BE2C (cell line): ENCODE data around the gene CWF19L1.
A peak's percentile ranks its signal among the peaks of the same experiment; 100 is the strongest.
"Not testable (repeated sequence)": the region's sequence is repeated elsewhere in the genome, so short reads cannot be mapped to it uniquely, and the experiment has no call there.

ENCODE experiments used
- DNase-seq: peaks from one replicate; pipeline ENCODE4 v3.0.0-alpha.2; 2020
- H3K27me3 ChIP-seq: fragments of 250-450 bp; sonication (Bioruptor Pico); 2 replicates; pipeline ENCODE4 v1.5.1; 2020; ENCODE audit warnings: mild to moderate bottlenecking
- H3K36me3 ChIP-seq: fragments of 250-450 bp; sonication (Bioruptor Pico); 2 replicates; pipeline ENCODE4 v1.5.1; 2020; ENCODE audit warnings: mild to moderate bottlenecking
- H3K4me1 ChIP-seq: fragments of 250-450 bp; sonication (Bioruptor Pico); 2 replicates; pipeline ENCODE4 v1.5.1; 2020
- H3K4me3 ChIP-seq: 2 replicates; pipeline ENCODE4 v1.5.1; 2011; ENCODE audit warnings: low read depth, low read length
- H3K9me3 ChIP-seq: fragments of 250-450 bp; sonication (Bioruptor Pico); 2 replicates; pipeline ENCODE4 v1.5.1; 2020
- TF ChIP-seq, protein P1 (sequence below): IDR thresholded peaks from 2 replicates; pipeline ENCODE4 v1.5.1; 2012; ENCODE audit warnings: mild to moderate bottlenecking, low read depth, low read length

CWF19L1 gene

DNA sequence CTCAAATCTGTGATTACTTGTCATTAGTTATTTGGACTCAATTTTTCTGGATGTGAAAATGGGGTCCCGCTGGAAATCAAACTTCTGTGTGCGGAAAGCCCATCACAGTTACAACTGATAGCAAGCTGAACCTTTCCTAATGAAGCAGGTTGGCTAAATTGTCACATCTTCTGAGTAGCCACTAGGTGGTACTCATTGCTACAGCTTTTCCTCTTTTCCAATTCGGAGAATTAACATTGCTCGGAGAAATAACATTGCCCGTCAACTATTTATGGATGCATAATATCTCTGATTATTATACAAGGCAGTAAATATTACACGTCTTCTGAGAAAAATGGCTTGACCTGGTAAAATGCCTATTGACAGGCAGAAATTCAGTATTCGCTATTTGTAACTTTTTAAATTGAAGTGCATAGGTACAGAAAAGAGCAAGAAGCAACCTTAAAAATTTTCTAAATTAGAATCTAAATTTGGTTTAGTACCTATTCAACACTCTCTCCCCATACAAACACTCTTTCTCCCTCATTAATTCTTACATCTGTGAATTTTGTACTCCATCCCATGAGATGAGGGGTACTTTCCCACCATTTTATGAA, 36.4 kb upstream of the CWF19L1 start:
- TF ChIP-seq, protein P1, sequence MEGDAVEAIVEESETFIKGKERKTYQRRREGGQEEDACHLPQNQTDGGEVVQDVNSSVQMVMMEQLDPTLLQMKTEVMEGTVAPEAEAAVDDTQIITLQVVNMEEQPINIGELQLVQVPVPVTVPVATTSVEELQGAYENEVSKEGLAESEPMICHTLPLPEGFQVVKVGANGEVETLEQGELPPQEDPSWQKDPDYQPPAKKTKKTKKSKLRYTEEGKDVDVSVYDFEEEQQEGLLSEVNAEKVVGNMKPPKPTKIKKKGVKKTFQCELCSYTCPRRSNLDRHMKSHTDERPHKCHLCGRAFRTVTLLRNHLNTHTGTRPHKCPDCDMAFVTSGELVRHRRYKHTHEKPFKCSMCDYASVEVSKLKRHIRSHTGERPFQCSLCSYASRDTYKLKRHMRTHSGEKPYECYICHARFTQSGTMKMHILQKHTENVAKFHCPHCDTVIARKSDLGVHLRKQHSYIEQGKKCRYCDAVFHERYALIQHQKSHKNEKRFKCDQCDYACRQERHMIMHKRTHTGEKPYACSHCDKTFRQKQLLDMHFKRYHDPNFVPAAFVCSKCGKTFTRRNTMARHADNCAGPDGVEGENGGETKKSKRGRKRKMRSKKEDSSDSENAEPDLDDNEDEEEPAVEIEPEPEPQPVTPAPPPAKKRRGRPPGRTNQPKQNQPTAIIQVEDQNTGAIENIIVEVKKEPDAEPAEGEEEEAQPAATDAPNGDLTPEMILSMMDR: peak; percentile 74
- H3K27me3 ChIP-seq: peaks cover 9% of the 10 kb centered on the region; the same call in 1 of the 2 replicates
- H3K36me3 ChIP-seq: no peaks in the 10 kb centered on the region
- no peaks in the 10 kb centered on the region for H3K4me1 ChIP-seq
- H3K9me3 ChIP-seq: no peaks in the 10 kb centered on the region
- H3K4me3 ChIP-seq: no peak overlapping the region
- no peak for DNase-seq

DNA sequence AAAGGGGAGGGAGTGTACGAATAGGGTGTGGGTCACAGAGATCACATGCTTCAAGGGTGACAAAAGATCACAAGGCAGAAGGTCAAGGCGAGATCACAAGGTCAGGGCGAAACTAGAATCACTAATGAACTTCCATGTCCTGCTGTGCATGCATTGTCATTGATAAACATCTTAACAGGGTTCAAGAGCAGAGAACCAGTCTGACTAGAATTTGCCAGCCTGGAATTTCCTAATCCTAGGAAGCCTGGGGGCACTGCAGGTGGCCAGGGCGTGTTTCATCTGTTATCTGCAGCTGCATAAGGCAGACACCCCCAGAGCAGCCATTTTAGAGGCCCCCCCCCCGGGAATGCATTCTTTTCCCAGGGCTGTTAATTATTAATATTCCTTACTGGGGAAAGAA, 33.7 kb upstream of the CWF19L1 start:
- H3K36me3 ChIP-seq, H3K9me3 ChIP-seq, H3K4me3 ChIP-seq, DNase-seq, H3K4me1 ChIP-seq: not testable (repeated sequence)
- peaks cover 12% of the 10 kb centered on the region for H3K27me3 ChIP-seq

DNA sequence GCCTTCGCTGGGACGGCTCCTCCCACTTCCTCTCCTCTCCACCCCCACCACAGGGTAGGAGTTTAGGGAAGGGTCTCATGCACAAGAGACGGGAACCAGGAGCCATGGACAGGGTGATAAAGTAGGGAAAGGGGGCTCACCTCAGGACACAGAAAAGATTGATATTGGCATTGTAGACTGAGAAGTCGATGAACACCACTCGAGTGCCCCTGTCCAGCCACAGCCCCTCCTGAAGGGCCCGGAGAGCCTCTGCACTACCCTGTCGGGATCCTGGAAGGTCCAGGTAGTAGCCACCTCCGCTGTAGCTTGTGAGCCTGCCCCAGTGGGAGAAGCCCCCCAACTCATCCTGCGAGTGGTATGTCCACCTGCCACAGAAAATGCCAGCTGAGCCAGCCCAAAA, 29.8 kb upstream of the CWF19L1 start:
- Histone ChIP-seq H3K4me1 (no peaks in the 10 kb centered on the region), H3K27me3 (peaks cover 6% of the 10 kb centered on the region; the same call in 1 of the 2 replicates), H3K36me3 (no peaks in the 10 kb centered on the region), H3K9me3 (no peaks in the 10 kb centered on the region), H3K4me3 (no peak overlapping the region)
- TF ChIP-seq, protein P1: no peak
- no peak for DNase-seq

DNA sequence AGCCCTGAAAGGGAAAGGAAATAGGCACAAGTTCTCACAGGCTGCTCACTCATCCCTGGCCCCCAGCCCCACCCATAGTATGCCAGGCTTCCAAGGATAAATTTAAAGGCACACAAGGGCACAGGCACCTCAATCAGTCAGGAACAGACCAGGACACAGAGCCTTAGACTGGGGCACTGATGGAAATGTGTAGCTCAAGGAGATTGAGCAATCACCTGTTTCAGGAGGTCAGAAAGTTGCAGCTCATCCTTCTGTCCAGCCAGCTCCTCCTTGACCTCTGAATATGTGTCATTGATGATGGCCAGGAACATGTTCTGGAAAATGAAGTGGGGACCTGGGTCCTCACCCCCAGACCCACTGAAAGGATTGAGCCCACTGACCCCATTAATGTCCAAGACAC, 25.6 kb upstream of the CWF19L1 start:
- H3K9me3 ChIP-seq: no peaks in the 10 kb centered on the region
- no peaks in the 10 kb centered on the region for H3K4me1 ChIP-seq
- no peak overlapping the region for H3K4me3 ChIP-seq
- H3K27me3 ChIP-seq: peaks cover 6% of the 10 kb centered on the region; the same call in 1 of the 2 replicates
- no peak for DNase-seq
- TF ChIP-seq, protein P1: no peak
- no peaks in the 10 kb centered on the region for H3K36me3 ChIP-seq

DNA sequence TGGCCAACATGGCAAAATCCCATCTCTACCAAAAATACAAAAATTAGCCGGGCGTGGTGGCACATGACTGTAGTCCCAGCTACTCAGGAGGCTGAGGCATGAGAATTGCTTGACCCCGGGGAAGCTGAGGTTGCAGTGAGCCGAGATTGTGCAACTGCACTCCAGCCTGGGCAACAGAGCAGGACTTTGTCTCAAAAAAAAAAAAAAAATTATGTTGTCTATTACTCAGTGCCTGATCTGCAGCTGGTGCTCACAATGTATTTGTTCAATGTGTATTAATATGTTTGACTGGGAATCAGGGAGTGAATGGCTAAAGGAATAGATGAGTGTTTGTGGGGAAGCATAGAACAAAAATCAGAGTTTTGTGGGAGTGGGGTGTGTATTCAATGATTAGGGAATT, 24.9 kb upstream of the CWF19L1 start:
- H3K4me3 ChIP-seq, H3K27me3 ChIP-seq, H3K9me3 ChIP-seq, H3K4me1 ChIP-seq, DNase-seq, H3K36me3 ChIP-seq: not testable (repeated sequence)

DNA sequence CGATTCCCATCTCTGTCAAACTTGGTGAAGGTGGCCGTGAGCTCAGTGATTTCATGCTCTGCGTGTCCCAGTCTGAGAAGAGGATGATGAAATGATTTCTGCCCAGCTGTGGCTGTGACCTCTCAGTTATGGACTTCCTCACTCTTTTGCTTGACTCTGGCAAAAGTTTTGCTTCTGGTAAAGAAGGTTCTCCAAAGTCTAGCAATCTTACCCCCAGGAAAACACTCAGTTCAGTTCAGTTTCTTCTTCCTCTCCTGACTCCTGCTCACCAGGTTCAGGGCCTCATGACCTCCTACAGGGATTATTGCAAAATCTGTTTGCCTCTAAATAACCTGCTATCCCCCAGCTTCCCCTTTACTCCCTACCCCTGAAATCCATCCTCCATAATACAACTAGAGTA, 23.9 kb upstream of the CWF19L1 start:
- DNase-seq: no peak
- Histone ChIP-seq H3K27me3 (no peaks in the 10 kb centered on the region), H3K9me3 (no peaks in the 10 kb centered on the region), H3K4me1 (no peaks in the 10 kb centered on the region), H3K4me3 (no peak overlapping the region), H3K36me3 (no peaks in the 10 kb centered on the region)
- TF ChIP-seq, protein P1: no peak

DNA sequence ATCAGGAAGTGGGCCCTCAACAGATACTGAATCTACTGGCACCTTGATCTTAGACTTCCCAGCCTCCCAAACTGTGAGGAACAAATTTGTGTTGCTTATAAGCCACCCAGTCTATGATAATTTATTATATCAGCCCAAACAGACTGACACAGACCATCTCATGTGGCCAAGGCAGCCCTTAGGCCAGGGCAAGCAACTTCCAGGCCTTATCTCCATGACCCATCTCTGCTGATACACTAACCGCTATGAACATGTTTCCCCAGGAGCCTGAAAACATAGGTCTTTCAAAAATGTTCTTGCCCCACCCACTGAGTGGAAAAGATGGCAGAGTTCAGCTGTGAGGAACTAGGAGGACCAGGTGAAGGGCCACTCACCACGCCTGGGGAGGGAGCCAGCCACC, 22.2 kb upstream of the CWF19L1 start:
- H3K9me3 ChIP-seq: no peaks in the 10 kb centered on the region
- no peaks in the 10 kb centered on the region for H3K36me3 ChIP-seq
- no peak overlapping the region for H3K4me3 ChIP-seq
- DNase-seq: no peak
- H3K27me3 ChIP-seq: no peaks in the 10 kb centered on the region
- TF ChIP-seq, protein P1: no peak
- H3K4me1 ChIP-seq: no peaks in the 10 kb centered on the region
